GM12878 (cell line): ENCODE measurements around the gene GANAB. TPM values are rescaled to one million over a fixed set of nuclear protein-coding genes. Genes with fewer than 3 reads are reported as not detected.
A peak's percentile ranks its signal among the peaks of the same experiment; 100 is the strongest.

Source experiments
- BRCA1 ChIP-seq: IDR thresholded peaks from 2 replicates; pipeline ENCODE4 v1.6.1; 2011; ENCODE audit warnings: low read depth, low read length, improper control_type of control experiment
- DPF2 ChIP-seq: fragments of 450-650 bp; IDR thresholded peaks from 2 replicates; pipeline ENCODE4 v1.6.1; 2017; ENCODE audit warnings: mild to moderate bottlenecking
- RAD51 ChIP-seq: fragments of 450-650 bp; IDR thresholded peaks from 2 replicates; pipeline ENCODE4 v1.6.1; 2016; ENCODE audit warnings: moderate library complexity, mild to moderate bottlenecking, inconsistent platforms
- SREBF2 ChIP-seq: IDR thresholded peaks from 2 replicates; pipeline ENCODE4 v1.6.1; 2012; ENCODE audit warnings: mild to moderate bottlenecking, low read length
- polyA plus RNA-seq, 11 experiments: library from polyadenylated mRNA; depleted of rRNA in 4 of 11; unstranded in 6 of 11; stranded (reverse) in 5 of 11; fragments of >200 nt; fragmentation: Nextera tagmentation in 4 of 11; fragmentation: Illumina TruSeq in 1 of 11; extraction: Ambion mirVana in 4 of 11; extraction: Trizol in 1 of 11; gene quantifications; 1 replicate in 1 of 11; 2 replicates in 10 of 11; pipeline versions ENCODE4 v1.2.1 to v1.2.3, GENCODE V29; 2011 to 2016; ENCODE audit warnings: inconsistent platforms in 2 of 11, missing spikeins in 2 of 11, low read depth in 1 of 11
- total RNA-seq, 4 experiments: library from RNA; depleted of rRNA in 3 of 4; stranded (reverse); fragments of >200 nt in 3 of 4; fragmentation: Illumina TruSeq in 1 of 4; extraction: Trizol in 1 of 4; gene quantifications; 2 replicates each; pipeline versions ENCODE4 v1.2.1 to v1.2.3, GENCODE V29; 2013 to 2021
- TF ChIP-seq, protein P1 (sequence below): fragments of 450-650 bp; IDR thresholded peaks from 2 replicates; pipeline ENCODE4 v1.6.1; 2017; ENCODE audit warnings: borderline replicate concordance
- TF ChIP-seq, protein P2 (sequence below): fragments of 450-650 bp; IDR thresholded peaks from 2 replicates; pipeline ENCODE4 v1.6.1; 2017; ENCODE audit warnings: mild to moderate bottlenecking, low read depth, inconsistent platforms; ENCODE audit not compliant: poor library complexity, severe bottlenecking
- TF ChIP-seq, protein P3 (sequence below): fragments of 450-650 bp; IDR thresholded peaks from 2 replicates; pipeline ENCODE4 v1.6.1; 2016; ENCODE audit warnings: mild to moderate bottlenecking

GANAB gene
- total and polyA plus RNA-seq, 10 of the 15 experiments (the other 5 are each of a cell fraction or from before 2014, with no cell fraction given) = 4.5 to 175 (median 102) TPM

DNA sequence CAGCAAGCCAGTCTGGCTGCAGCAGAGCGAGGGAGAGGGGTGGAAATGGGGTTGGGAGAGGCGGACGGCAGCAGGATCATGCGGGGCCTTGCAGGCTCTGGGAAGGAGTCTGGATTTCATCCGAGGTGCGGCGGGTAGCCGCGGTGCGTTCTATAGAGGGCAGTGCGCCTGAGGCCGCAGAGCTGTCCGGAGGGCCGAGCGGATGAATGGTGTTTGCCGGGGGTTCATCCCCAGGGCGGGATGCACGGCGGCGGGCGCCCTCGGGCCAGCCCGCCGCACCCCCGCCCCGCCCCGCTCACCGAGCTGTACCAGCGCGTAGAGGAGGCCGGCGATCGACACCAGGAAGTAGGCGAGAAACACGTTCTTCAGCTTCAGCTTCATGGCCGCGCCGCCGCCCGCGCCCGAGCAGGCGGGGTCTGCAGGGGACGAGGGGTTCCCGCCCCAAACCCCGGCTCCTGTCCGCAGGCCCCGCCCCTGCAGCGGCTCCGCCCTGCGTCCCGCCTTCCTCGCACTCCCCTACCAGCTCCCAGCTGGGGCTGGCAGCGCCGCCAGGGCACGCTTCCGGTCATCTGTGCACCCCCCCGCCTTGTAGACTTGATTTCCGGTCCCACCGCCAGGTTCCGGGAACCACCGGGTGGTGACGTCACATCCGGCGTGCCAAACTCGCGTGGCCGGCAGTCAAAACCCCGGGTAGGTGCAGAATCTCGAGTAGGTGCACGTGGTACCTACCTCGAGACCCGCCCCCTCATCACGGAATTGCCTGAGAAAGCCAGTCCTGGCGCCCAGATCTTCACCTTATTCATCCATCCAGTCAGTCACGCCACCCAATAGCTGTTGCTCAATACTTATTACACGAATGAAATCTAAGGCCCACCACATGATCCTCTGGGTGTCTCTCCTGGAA lies 24.6 kb downstream of the GANAB start, which contains the start of gene B3GAT3 (continued):
- TF ChIP-seq, protein P1, sequence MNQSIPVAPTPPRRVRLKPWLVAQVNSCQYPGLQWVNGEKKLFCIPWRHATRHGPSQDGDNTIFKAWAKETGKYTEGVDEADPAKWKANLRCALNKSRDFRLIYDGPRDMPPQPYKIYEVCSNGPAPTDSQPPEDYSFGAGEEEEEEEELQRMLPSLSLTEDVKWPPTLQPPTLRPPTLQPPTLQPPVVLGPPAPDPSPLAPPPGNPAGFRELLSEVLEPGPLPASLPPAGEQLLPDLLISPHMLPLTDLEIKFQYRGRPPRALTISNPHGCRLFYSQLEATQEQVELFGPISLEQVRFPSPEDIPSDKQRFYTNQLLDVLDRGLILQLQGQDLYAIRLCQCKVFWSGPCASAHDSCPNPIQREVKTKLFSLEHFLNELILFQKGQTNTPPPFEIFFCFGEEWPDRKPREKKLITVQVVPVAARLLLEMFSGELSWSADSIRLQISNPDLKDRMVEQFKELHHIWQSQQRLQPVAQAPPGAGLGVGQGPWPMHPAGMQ = no peak
- TF ChIP-seq, protein P2, sequence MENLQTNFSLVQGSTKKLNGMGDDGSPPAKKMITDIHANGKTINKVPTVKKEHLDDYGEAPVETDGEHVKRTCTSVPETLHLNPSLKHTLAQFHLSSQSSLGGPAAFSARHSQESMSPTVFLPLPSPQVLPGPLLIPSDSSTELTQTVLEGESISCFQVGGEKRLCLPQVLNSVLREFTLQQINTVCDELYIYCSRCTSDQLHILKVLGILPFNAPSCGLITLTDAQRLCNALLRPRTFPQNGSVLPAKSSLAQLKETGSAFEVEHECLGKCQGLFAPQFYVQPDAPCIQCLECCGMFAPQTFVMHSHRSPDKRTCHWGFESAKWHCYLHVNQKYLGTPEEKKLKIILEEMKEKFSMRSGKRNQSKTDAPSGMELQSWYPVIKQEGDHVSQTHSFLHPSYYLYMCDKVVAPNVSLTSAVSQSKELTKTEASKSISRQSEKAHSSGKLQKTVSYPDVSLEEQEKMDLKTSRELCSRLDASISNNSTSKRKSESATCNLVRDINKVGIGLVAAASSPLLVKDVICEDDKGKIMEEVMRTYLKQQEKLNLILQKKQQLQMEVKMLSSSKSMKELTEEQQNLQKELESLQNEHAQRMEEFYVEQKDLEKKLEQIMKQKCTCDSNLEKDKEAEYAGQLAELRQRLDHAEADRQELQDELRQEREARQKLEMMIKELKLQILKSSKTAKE = no peak
- TF ChIP-seq DPF2 (peak; percentile 66; the same call in 1 of the 2 replicates), RAD51 (peak; percentile 91), BRCA1 (peak; percentile 59), SREBF2 (peak; percentile 68)
- TF ChIP-seq, protein P3, sequence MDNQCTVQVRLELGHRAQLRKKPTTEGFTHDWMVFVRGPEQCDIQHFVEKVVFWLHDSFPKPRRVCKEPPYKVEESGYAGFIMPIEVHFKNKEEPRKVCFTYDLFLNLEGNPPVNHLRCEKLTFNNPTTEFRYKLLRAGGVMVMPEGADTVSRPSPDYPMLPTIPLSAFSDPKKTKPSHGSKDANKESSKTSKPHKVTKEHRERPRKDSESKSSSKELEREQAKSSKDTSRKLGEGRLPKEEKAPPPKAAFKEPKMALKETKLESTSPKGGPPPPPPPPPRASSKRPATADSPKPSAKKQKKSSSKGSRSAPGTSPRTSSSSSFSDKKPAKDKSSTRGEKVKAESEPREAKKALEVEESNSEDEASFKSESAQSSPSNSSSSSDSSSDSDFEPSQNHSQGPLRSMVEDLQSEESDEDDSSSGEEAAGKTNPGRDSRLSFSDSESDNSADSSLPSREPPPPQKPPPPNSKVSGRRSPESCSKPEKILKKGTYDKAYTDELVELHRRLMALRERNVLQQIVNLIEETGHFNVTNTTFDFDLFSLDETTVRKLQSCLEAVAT = 0 out of 2 replicates have a peak, but pooled peaks have one; percentile 23
